AG10803 (cell line): Measurements from ENCODE around the gene C16orf74.

Experiments
- DNase-seq: peaks from one replicate; pipeline ENCODE4 v3.0.0; 2010; ENCODE audit warnings: low read depth
- H3K4me3 ChIP-seq: 2 replicates; pipeline ENCODE4 v1.5.1; 2011; ENCODE audit warnings: mild to moderate bottlenecking, low read length, control low read depth
- CTCF ChIP-seq: conservative IDR thresholded peaks from 2 replicates; pipeline ENCODE4 v1.5.1; 2011; ENCODE audit warnings: mild to moderate bottlenecking, low read length, control low read depth, inconsistent platforms

C16orf74 gene

GRCh38 chr16:85755929-85756768 is 5.3 kb upstream of the C16orf74 start:
- peak; percentile 16 for DNase-seq
- no peak overlapping the region for H3K4me3 ChIP-seq

GRCh38 chr16:85754413-85754812 is 3.5 kb upstream of the C16orf74 start:
- no peak overlapping the region for H3K4me3 ChIP-seq
- TF ChIP-seq CTCF = no peak
- no peak for DNase-seq

More at GRCh38 chr16:85755929-85756768, 5.3 kb upstream of the C16orf74 start:
- TF ChIP-seq CTCF = no peak

GRCh38 chr16:85753976-85754375 is 3.1 kb upstream of the C16orf74 start:
- no peak overlapping the region for H3K4me3 ChIP-seq
- no peak for TF ChIP-seq CTCF
- DNase-seq = no peak

- TF ChIP-seq CTCF = no peak
- H3K4me3 ChIP-seq = no peak overlapping the region
- DNase-seq = no peak
These were observed 2.7 kb upstream of the C16orf74 start for GRCh38 chr16:85753559-85753958.

GRCh38 chr16:85752511-85753420 is 1.9 kb upstream of the C16orf74 start:
- peak; percentile 30; the same call in 1 of the 2 replicates for TF ChIP-seq CTCF
- H3K4me3 ChIP-seq = no peak overlapping the region
- no peak for DNase-seq

GRCh38 chr16:85751698-85752501 is 1.0 kb upstream of the C16orf74 start:
- TF ChIP-seq CTCF = no peak
- DNase-seq = no peak
- no peak overlapping the region for H3K4me3 ChIP-seq
